Measurements from ENCODE around the gene ERMAP.

DNA sequence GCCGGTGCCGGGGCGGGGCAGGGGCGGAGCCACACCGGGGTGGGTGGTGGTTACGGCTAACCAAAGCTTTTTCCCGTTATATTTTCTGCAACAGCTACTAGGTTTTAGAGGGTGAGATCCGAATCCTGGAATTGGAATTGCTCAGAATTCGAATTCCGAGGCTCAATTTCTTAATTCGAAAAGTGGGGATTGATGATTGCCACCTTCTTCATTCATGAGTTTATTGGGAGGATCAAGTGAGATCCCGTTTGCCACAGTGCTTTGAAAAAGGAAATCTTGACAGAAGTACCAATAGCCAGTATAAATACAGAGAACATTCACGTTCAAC, 482 bp downstream of the ERMAP start:
- TF ChIP-seq EP300 (IDR thresholded peaks at IDR 0.05; ENCODE audit: borderline replicate concordance) (no peak), TAF1 (IDR thresholded peaks at IDR 0.05; ENCODE audit: low read depth) (no peak), YY1 (IDR thresholded peaks at IDR 0.05; ENCODE audit: low read depth) (no peak)
- TF ChIP-seq, protein P1, sequence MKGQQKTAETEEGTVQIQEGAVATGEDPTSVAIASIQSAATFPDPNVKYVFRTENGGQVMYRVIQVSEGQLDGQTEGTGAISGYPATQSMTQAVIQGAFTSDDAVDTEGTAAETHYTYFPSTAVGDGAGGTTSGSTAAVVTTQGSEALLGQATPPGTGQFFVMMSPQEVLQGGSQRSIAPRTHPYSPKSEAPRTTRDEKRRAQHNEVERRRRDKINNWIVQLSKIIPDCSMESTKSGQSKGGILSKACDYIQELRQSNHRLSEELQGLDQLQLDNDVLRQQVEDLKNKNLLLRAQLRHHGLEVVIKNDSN (IDR thresholded peaks at IDR 0.05), result no peak
- TF ChIP-seq, protein P2, sequence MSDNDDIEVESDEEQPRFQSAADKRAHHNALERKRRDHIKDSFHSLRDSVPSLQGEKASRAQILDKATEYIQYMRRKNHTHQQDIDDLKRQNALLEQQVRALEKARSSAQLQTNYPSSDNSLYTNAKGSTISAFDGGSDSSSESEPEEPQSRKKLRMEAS (IDR thresholded peaks at IDR 0.05), result no peak

Data from Ishikawa (cell line).